ENCODE results near the gene VPS13C. TPM values are rescaled to one million over a fixed set of nuclear protein-coding genes. Genes with fewer than 3 reads are reported as not detected.

VPS13C gene
- total and polyA plus RNA-seq, 2 experiments from 2014 or later, result 6.7 to 60.9 TPM

- WGBS (ENCODE audit: low lambda C conversion rate, missing lambda C conversion rate), result 42% methylated on average over 1 of the region's 1 CpG
These were observed 85.5 kb downstream of the VPS13C start for GRCh38 chr15:61974759-61975158.

DNA sequence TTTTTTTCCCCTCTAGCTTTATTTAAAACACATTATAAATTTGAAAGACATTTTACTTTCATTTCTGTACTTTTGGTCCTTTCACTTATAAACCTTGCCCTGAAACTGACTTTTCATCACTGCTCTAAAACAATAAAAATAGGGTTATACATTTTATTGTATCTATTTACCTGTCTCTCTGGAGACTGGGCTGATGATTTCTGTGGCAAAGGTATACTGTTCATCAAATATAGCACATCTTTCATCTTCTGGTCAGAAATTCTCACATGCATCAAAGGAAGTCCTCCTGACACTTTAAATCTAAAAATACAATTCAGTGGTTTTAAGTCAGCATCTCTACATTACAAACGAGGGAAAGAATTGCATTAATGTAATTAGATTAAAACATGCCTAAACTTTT is 86.1 kb downstream of the VPS13C start:
- no peak overlapping the region for H3K4me2 ChIP-seq
- H3K4me3 ChIP-seq, result no peak overlapping the region
- no peaks in the 10 kb centered on the region for H3K9me3 ChIP-seq (ENCODE audit: low read depth)
- TF ChIP-seq EZH2 (IDR thresholded peaks at IDR 0.05; ENCODE audit: borderline replicate concordance) (no peak), EZH2phosphoT487 (IDR thresholded peaks at IDR 0.05; ENCODE audit: low read depth, severe bottlenecking, unreplicated experiment) (no peak)
- TF ChIP-seq, protein P1, sequence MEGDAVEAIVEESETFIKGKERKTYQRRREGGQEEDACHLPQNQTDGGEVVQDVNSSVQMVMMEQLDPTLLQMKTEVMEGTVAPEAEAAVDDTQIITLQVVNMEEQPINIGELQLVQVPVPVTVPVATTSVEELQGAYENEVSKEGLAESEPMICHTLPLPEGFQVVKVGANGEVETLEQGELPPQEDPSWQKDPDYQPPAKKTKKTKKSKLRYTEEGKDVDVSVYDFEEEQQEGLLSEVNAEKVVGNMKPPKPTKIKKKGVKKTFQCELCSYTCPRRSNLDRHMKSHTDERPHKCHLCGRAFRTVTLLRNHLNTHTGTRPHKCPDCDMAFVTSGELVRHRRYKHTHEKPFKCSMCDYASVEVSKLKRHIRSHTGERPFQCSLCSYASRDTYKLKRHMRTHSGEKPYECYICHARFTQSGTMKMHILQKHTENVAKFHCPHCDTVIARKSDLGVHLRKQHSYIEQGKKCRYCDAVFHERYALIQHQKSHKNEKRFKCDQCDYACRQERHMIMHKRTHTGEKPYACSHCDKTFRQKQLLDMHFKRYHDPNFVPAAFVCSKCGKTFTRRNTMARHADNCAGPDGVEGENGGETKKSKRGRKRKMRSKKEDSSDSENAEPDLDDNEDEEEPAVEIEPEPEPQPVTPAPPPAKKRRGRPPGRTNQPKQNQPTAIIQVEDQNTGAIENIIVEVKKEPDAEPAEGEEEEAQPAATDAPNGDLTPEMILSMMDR (IDR thresholded peaks at IDR 0.05; ENCODE audit: poor library complexity), result no peak
- WGBS (ENCODE audit: low lambda C conversion rate, missing lambda C conversion rate), result 73% methylated on average over 1 of the region's 1 CpG
- no peaks in the 10 kb centered on the region for H3K4me1 ChIP-seq (ENCODE audit: insufficient read depth)
- no peaks in the 10 kb centered on the region for H4K20me1 ChIP-seq (ENCODE audit: insufficient read depth, poor library complexity, severe bottlenecking)
- no peaks in the 10 kb centered on the region for H3K27me3 ChIP-seq
- no peak overlapping the region for H2AFZ ChIP-seq
- DNase-seq (ENCODE audit: low spot score), result no peak
- no peak overlapping the region for H3K27ac ChIP-seq
- no peaks in the 10 kb centered on the region for H3K79me2 ChIP-seq
- H3K36me3 ChIP-seq (replicated peaks; ENCODE audit: insufficient read depth, low read depth), result no peaks in the 10 kb centered on the region
- H3K9me2 ChIP-seq (replicated peaks; ENCODE audit: insufficient read depth), result no peaks in the 10 kb centered on the region

More at GRCh38 chr15:61974759-61975158, 85.5 kb downstream of the VPS13C start:
- Histone ChIP-seq H3K4me3 (no peak overlapping the region), H2AFZ (no peak overlapping the region), H3K4me2 (no peak overlapping the region), H4K20me1 (ENCODE audit: insufficient read depth, poor library complexity, severe bottlenecking) (no peaks in the 10 kb centered on the region), H3K27me3 (no peaks in the 10 kb centered on the region), H3K79me2 (no peaks in the 10 kb centered on the region), H3K27ac (no peak overlapping the region), H3K9me3 (ENCODE audit: low read depth) (no peaks in the 10 kb centered on the region), H3K4me1 (ENCODE audit: insufficient read depth) (no peaks in the 10 kb centered on the region), H3K9me2 (replicated peaks; ENCODE audit: insufficient read depth) (no peaks in the 10 kb centered on the region), H3K36me3 (replicated peaks; ENCODE audit: insufficient read depth, low read depth) (no peaks in the 10 kb centered on the region)
- DNase-seq (ENCODE audit: low spot score), result no peak
- TF ChIP-seq, protein P1 (IDR thresholded peaks at IDR 0.05; ENCODE audit: poor library complexity), result no peak
- TF ChIP-seq EZH2 (IDR thresholded peaks at IDR 0.05; ENCODE audit: borderline replicate concordance) (no peak), EZH2phosphoT487 (IDR thresholded peaks at IDR 0.05; ENCODE audit: low read depth, severe bottlenecking, unreplicated experiment) (no peak)

GRCh38 chr15:61951949-61952348 is 108.3 kb downstream of the VPS13C start:
- Histone ChIP-seq H3K79me2 (no peaks in the 10 kb centered on the region), H3K9me3 (ENCODE audit: low read depth) (no peaks in the 10 kb centered on the region), H3K4me1 (ENCODE audit: insufficient read depth) (no peaks in the 10 kb centered on the region), H4K20me1 (ENCODE audit: insufficient read depth, poor library complexity, severe bottlenecking) (no peaks in the 10 kb centered on the region), H3K9me2 (replicated peaks; ENCODE audit: insufficient read depth) (no peaks in the 10 kb centered on the region), H3K4me2 (no peak overlapping the region), H2AFZ (no peak overlapping the region), H3K4me3 (no peak overlapping the region), H3K27me3 (no peaks in the 10 kb centered on the region), H3K27ac (no peak overlapping the region), H3K36me3 (replicated peaks; ENCODE audit: insufficient read depth, low read depth) (peaks cover 6% of the 10 kb centered on the region)
- 94% methylated on average over 2 of the region's 2 CpGs for WGBS (ENCODE audit: low lambda C conversion rate, missing lambda C conversion rate)
- TF ChIP-seq EZH2 (IDR thresholded peaks at IDR 0.05; ENCODE audit: borderline replicate concordance) (no peak), EZH2phosphoT487 (IDR thresholded peaks at IDR 0.05; ENCODE audit: low read depth, severe bottlenecking, unreplicated experiment) (no peak)
- TF ChIP-seq, protein P1 (IDR thresholded peaks at IDR 0.05; ENCODE audit: poor library complexity), result no peak
- no peak for DNase-seq (ENCODE audit: low spot score)

DNA sequence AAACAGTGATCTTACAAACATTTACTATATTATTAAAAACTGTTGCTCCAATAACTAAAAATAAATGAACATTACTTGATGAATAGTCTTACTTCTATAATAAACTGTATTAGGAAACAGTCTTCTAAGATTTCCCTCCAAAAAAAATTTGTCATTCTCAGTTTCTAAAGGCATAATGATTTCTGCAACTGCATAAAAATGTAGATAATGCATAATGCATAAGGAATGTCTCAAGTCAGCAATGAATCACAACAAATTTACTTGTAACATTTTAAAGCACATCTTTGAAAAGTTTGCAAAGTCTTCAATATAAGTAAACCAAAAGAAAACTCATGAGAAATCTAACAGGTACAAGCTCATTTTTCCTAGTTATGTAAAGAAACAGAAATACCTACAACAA is 113.5 kb downstream of the VPS13C start:
- no peaks in the 10 kb centered on the region for H3K79me2 ChIP-seq
- TF ChIP-seq EZH2phosphoT487 (IDR thresholded peaks at IDR 0.05; ENCODE audit: low read depth, severe bottlenecking, unreplicated experiment) (no peak), EZH2 (IDR thresholded peaks at IDR 0.05; ENCODE audit: borderline replicate concordance) (no peak)
- no peaks in the 10 kb centered on the region for H3K36me3 ChIP-seq (replicated peaks; ENCODE audit: insufficient read depth, low read depth)
- H3K27me3 ChIP-seq, result no peaks in the 10 kb centered on the region
- H3K9me3 ChIP-seq (ENCODE audit: low read depth), result no peaks in the 10 kb centered on the region
- H3K9me2 ChIP-seq (replicated peaks; ENCODE audit: insufficient read depth), result no peaks in the 10 kb centered on the region
- H3K27ac ChIP-seq, result no peak overlapping the region
- no peak overlapping the region for H3K4me2 ChIP-seq
- no peak overlapping the region for H3K4me3 ChIP-seq
- H3K4me1 ChIP-seq (ENCODE audit: insufficient read depth), result no peaks in the 10 kb centered on the region
- no peak overlapping the region for H2AFZ ChIP-seq
- DNase-seq (ENCODE audit: low spot score), result no peak
- H4K20me1 ChIP-seq (ENCODE audit: insufficient read depth, poor library complexity, severe bottlenecking), result no peaks in the 10 kb centered on the region

Measured in hepatocyte (in vitro differentiated cells).